Transverse colon (tissue), 4 donors: ENCODE results near the gene SRGN. TPM values are rescaled to one million over a fixed set of nuclear protein-coding genes. Genes with fewer than 3 reads are reported as not detected.

Experiments
- DNase-seq: peaks from one replicate; pipeline ENCODE4 v3.0.0-alpha.2; 2019
- H3K27ac ChIP-seq, 4 donors: fragments of 200-600 bp; sonication (generic); 2 replicates each; pipeline ENCODE4 v1.5.1; 2016 to 2018; ENCODE audit warnings: inconsistent platforms in 4 of 4
- H3K27me3 ChIP-seq: fragments of 200-600 bp; sonication (generic); 2 replicates; pipeline ENCODE4 v1.5.1; 2017; ENCODE audit warnings: inconsistent platforms
- H3K36me3 ChIP-seq, 4 donors: fragments of 200-600 bp; sonication (generic); 2 replicates each; pipeline ENCODE4 v1.5.1; 2017 to 2019; ENCODE audit warnings: inconsistent platforms in 4 of 4
- H3K4me1 ChIP-seq, 4 donors: fragments of 200-600 bp; sonication (generic); 2 replicates each; pipeline ENCODE4 v1.5.1; 2017 to 2020; ENCODE audit warnings: inconsistent platforms in 4 of 4
- H3K4me3 ChIP-seq, 4 donors: fragments of 200-600 bp; sonication (generic); 1 replicate in 1 of 4; 2 replicates in 3 of 4; pipeline versions ENCODE4 v1.5.1 to v1.6.1; 2017 to 2019; ENCODE audit warnings: inconsistent platforms in 4 of 4
- H3K9me3 ChIP-seq, 2 donors: fragments of 200-600 bp; sonication (generic); 2 replicates each; pipeline ENCODE4 v1.5.1; 2017 to 2019; ENCODE audit warnings: inconsistent platforms in 2 of 2
- EP300 ChIP-seq: sonication (generic); formaldehyde crosslinking; IDR thresholded peaks from one replicate; pipeline ENCODE4 v1.6.1; 2017; ENCODE audit warnings: antibody characterized with exemption, low read depth
- POLR2A ChIP-seq: fragments of 450-650 bp; IDR thresholded peaks from one replicate; pipeline ENCODE4 v1.6.1; 2016; ENCODE audit warnings: antibody characterized with exemption, mild to moderate bottlenecking, moderate library complexity
- POLR2AphosphoS5 ChIP-seq, 3 donors: sonication (generic); formaldehyde crosslinking; IDR thresholded peaks; one replicate each; pipeline ENCODE4 v1.6.1; 2016; ENCODE audit warnings: antibody characterized with exemption in 3 of 3
- WGBS, 2 donors: methylation state at CpG; one replicate each; pipeline ENCODE4 v1.1.5; 2018; ENCODE audit warnings: low coverage in 1 of 2; 5-methylcytosine and 5-hydroxymethylcytosine counted together
- in situ Hi-C, 4 donors: fragments of 200-750 bp; cut with MboI; loops; one replicate each; pipeline versions ENCODE4 v1.15.0 to v1.15.1; 2017; ENCODE audit warnings: low sequenced_read_pairs in 3 of 4, low pct_ligation_motif_present in 1 of 4, low pct_unique_long_range_greater_than_20kb in 1 of 4
- intact Hi-C: fragments of 100-400 bp; cut with DNase I; formaldehyde crosslinking; loops from one replicate; pipeline ENCODE4 v1.15.1; 2023; ENCODE audit warnings: low total_unique reads
- total RNA-seq, 4 donors: library from RNA; depleted of rRNA; stranded (reverse); fragments of >200 nt; gene quantifications; one replicate each; pipeline ENCODE4 v1.1.0, GENCODE V29; 2016
- TF ChIP-seq, protein P1 (sequence below), 5 experiments: fragments of 200-600 bp in 3 of 5; fragments of 450-650 bp in 2 of 5; sonication (generic) in 3 of 5; IDR thresholded peaks; 1 replicate in 2 of 5; 2 replicates in 3 of 5; pipeline ENCODE4 v1.5.1; 2016 to 2017; ENCODE audit warnings: antibody characterized with exemption in 5 of 5, inconsistent platforms in 3 of 5, mild to moderate bottlenecking in 2 of 5, moderate library complexity in 1 of 5

Gene SRGN
- total RNA-seq, 4 donors from 2014 or later, result 9.0 to 83.8 (median 20.3) TPM

DNA sequence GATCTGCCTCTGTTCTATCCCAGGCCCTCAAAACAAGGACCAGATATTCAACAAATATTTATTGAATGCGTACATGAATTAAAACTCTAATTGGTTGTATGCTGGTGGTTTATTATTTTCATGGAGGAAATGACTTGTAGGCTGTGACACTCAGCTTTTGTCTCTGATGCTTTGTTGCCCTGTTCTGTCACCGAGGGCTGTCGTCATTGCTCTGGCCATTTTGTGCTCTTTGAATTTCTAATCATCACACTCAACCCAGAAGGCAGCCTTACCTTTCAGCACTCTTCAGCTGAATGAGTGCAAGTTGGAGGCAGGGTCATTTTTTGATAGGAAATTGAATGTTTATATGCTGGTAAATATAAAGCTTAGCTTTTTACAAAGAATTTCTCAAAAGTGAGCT lies 14.5 kb downstream of the SRGN start:
- intact Hi-C loops, result no loop called here
- Histone ChIP-seq H3K4me1 (no peaks in the 10 kb centered on the region), H3K4me3 (no peak overlapping the region), H3K27me3 (no peaks in the 10 kb centered on the region), H3K27ac (no peak overlapping the region), H3K9me3 (no peaks in the 10 kb centered on the region), H3K36me3 (no peaks in the 10 kb centered on the region)
- TF ChIP-seq, protein P1, sequence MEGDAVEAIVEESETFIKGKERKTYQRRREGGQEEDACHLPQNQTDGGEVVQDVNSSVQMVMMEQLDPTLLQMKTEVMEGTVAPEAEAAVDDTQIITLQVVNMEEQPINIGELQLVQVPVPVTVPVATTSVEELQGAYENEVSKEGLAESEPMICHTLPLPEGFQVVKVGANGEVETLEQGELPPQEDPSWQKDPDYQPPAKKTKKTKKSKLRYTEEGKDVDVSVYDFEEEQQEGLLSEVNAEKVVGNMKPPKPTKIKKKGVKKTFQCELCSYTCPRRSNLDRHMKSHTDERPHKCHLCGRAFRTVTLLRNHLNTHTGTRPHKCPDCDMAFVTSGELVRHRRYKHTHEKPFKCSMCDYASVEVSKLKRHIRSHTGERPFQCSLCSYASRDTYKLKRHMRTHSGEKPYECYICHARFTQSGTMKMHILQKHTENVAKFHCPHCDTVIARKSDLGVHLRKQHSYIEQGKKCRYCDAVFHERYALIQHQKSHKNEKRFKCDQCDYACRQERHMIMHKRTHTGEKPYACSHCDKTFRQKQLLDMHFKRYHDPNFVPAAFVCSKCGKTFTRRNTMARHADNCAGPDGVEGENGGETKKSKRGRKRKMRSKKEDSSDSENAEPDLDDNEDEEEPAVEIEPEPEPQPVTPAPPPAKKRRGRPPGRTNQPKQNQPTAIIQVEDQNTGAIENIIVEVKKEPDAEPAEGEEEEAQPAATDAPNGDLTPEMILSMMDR (IDR thresholded peaks at IDR 0.05), result no peak
- TF ChIP-seq EP300, result no peak
- TF ChIP-seq POLR2AphosphoS5 (IDR thresholded peaks at IDR 0.05), result no peak
- TF ChIP-seq POLR2A, result no peak
- WGBS, 2 donors, result 91 to 92% methylated on average over 3 of the region's 3 CpGs
- in situ Hi-C loops, result loop anchor here in 2 of 4 donors (25.0 kb wide), 2 partner anchors 90 to 115 kb away; partner anchors contain the start of gene KIFBP (in 1 of the 2)
- DNase-seq, result no peak

DNA sequence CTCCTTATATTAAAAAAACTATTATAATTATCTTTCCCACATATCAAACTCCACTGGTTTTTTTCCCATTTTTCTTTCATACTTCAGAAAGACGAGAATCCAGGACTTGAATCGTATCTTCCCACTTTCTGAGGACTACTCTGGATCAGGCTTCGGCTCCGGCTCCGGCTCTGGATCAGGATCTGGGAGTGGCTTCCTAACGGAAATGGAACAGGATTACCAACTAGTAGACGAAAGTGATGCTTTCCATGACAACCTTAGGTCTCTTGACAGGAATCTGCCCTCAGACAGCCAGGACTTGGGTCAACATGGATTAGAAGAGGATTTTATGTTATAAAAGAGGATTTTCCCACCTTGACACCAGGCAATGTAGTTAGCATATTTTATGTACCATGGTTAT lies 15.9 kb downstream of the SRGN start:
- Histone ChIP-seq H3K9me3 (no peaks in the 10 kb centered on the region), H3K27ac (no peak overlapping the region), H3K27me3 (no peaks in the 10 kb centered on the region), H3K36me3 (no peaks in the 10 kb centered on the region), H3K4me3 (no peak overlapping the region), H3K4me1 (no peaks in the 10 kb centered on the region)
- no peak for TF ChIP-seq POLR2A
- no peak for TF ChIP-seq POLR2AphosphoS5 (IDR thresholded peaks at IDR 0.05)
- TF ChIP-seq, protein P1 (IDR thresholded peaks at IDR 0.05), result no peak
- no peak for TF ChIP-seq EP300
- intact Hi-C loops (no loop called here), in situ Hi-C loops (loop anchor here in 2 of 4 donors (25.0 kb wide), 2 partner anchors 91 to 116 kb away; partner anchors contain the start of gene KIFBP (in 1 of the 2))
- 92 to 100% methylated on average over 5 to 7 of the region's 7 CpGs for WGBS, 2 donors
- no peak for DNase-seq

DNA sequence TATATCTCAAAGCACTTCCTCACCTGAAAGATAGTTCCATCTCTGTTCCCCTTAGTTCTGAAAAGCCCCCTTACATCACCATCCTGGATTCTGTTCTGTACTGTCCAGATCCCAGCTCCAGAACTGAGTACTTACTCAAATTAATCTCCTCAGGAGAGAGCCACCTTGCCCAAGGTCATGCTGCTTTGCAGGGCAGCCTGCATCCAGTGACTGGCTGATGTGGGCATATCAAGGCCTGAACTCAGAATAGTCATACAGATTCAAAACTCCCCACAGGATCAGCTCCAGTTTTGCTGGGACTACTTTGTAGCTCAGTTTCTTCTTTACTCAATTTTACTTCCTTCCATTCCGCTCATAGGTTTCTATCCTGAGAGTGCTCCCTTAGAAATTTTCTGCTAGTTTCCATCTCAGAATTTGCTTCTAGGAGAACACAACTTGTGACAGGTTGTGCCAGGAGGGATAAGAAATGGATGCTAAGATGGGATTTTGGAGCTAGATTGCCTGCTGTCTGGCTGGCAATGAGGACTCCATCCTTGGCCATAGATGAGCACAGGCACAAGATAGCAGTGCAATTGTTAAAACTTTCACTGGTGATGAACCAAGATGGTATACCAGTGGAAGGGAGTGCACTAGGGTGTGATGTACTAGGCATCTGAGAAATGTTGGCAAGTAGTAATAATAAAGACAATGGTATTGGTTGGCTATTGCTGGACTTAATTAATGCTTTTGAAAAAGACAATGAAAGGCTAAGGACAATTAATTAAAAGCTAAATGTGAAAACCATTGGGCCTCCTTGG lies 17.3 kb downstream of the SRGN start:
- TF ChIP-seq POLR2AphosphoS5 (IDR thresholded peaks at IDR 0.05), result no peak
- TF ChIP-seq, protein P1 (IDR thresholded peaks at IDR 0.05), result no peak
- no peak for TF ChIP-seq POLR2A
- no peak for TF ChIP-seq EP300
- DNase-seq, result no peak
- Histone ChIP-seq H3K4me1 (no peaks in the 10 kb centered on the region), H3K27me3 (no peaks in the 10 kb centered on the region), H3K9me3 (no peaks in the 10 kb centered on the region), H3K27ac (no peak overlapping the region), H3K36me3 (no peaks in the 10 kb centered on the region), H3K4me3 (no peak overlapping the region)
- intact Hi-C loops, result no loop called here
- WGBS, 2 donors, result 90% methylated on average over 1 of the region's 1 CpG; no CpG with 5 or more reads in 1 of the 2 donors
- in situ Hi-C loops, result loop anchor here in 2 of 4 donors (25.0 kb wide), 2 partner anchors 93 to 118 kb away; partner anchors contain the start of gene KIFBP (in 1 of the 2)

DNA sequence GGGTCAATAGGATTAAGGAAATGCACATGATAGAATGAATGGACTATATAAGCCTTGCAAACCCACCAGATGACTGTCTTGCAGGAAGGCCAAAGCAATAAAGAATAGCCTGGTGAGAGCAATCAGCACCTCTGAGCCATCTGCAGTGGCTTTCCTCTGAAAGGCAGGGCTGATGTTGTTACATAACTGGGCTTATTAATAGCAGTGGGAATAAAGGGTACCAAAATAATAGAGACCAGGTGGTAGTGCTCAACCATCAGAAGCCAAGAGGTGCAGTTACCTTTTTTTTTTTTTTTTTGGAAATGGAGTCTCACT lies 19.2 kb downstream of the SRGN start:
- no peak for DNase-seq
- H3K4me3 ChIP-seq, result no peak overlapping the region
- in situ Hi-C loops, result loop anchor here in 2 of 4 donors (25.0 kb wide), 2 partner anchors 95 to 120 kb away; partner anchors contain the start of gene KIFBP (in 1 of the 2)
- no peak for TF ChIP-seq POLR2A
- TF ChIP-seq, protein P1 (IDR thresholded peaks at IDR 0.05), result no peak
- TF ChIP-seq EP300, result no peak
- TF ChIP-seq POLR2AphosphoS5 (IDR thresholded peaks at IDR 0.05), result no peak
- no peaks in the 10 kb centered on the region for H3K4me1 ChIP-seq
- no peaks in the 10 kb centered on the region for H3K27me3 ChIP-seq
- H3K9me3 ChIP-seq, result no peaks in the 10 kb centered on the region
- no peaks in the 10 kb centered on the region for H3K36me3 ChIP-seq
- intact Hi-C loops, result no loop called here
- no peak overlapping the region for H3K27ac ChIP-seq
